PC-3 (cell line): ENCODE results near the gene CRTC2. TPM values are rescaled to one million over a fixed set of nuclear protein-coding genes. Genes with fewer than 3 reads are reported as not detected.
A peak's percentile ranks its signal among the peaks of the same experiment; 100 is the strongest.

Experiments used
- ATAC-seq: fragments of 200-7000 bp; cut with Tn5 transposase; 2 replicates; pipeline ENCODE4 v1.9.1; 2020; ENCODE audit warnings: mild to moderate bottlenecking, moderate library complexity
- BruUV-seq: library from RNA; stranded (reverse); fragments of 400-500 nt; replicated peaks from 2 replicates; lab custom pipeline; 2021; lab: Mats Ljungman, UMichigan
- CTCF ChIA-PET: fragments of 300-600 bp; sonication (Branson Sonifier 250); formaldehyde crosslinking; loops from one replicate; lab custom pipeline; 2022; ENCODE audit warnings: antibody characterized with exemption; lab: Charles Lee
- POLR2A ChIA-PET: fragments of 300-600 bp; sonication (Branson Sonifier 250); formaldehyde crosslinking; loops from one replicate; lab custom pipeline; 2022; ENCODE audit warnings: antibody characterized with exemption; ENCODE audit not compliant: unreplicated experiment; lab: Charles Lee
- DNase-seq: peaks from one replicate; pipeline ENCODE4 v3.0.0-alpha.2; 2015
- H2AFZ ChIP-seq: fragments of 300-600 bp; sonication (generic); 2 replicates; pipeline ENCODE4 v1.6.0; 2016; ENCODE audit warnings: antibody characterized with exemption, low read length
- H3F3A ChIP-seq: fragments of 300-600 bp; sonication (generic); one replicate; pipeline ENCODE4 v1.6.0; 2017; ENCODE audit warnings: antibody characterized with exemption, low read length, control low read depth, mild to moderate bottlenecking; ENCODE audit not compliant: unreplicated experiment
- H3K27ac ChIP-seq: fragments of 300-600 bp; sonication (generic); 2 replicates; pipeline ENCODE4 v1.5.1; 2016; ENCODE audit warnings: mild to moderate bottlenecking, low read length
- H3K27me3 ChIP-seq: fragments of 300-600 bp; sonication (generic); 2 replicates; pipeline ENCODE4 v1.6.1; 2016; ENCODE audit warnings: low read length, mixed read lengths
- H3K36me3 ChIP-seq: fragments of 300-600 bp; sonication (generic); 2 replicates; pipeline ENCODE4 v1.6.1; 2016; ENCODE audit warnings: low read depth, mixed run types, low read length, mixed read lengths
- H3K4me1 ChIP-seq: fragments of 300-600 bp; sonication (generic); 2 replicates; pipeline ENCODE4 v1.5.1; 2016; ENCODE audit warnings: low read length; ENCODE audit not compliant: insufficient read depth
- H3K4me2 ChIP-seq: fragments of 300-600 bp; sonication (generic); 2 replicates; pipeline ENCODE4 v1.6.0; 2016; ENCODE audit warnings: low read length
- H3K4me3 ChIP-seq: fragments of 300-600 bp; sonication (generic); 2 replicates; pipeline ENCODE4 v1.5.1; 2016; ENCODE audit warnings: mild to moderate bottlenecking, low read length, mixed read lengths
- H3K79me2 ChIP-seq: fragments of 300-600 bp; sonication (generic); 2 replicates; pipeline ENCODE4 v1.6.1; 2017; ENCODE audit warnings: low read length, mixed read lengths
- H3K9ac ChIP-seq: fragments of 300-600 bp; sonication (generic); 2 replicates; pipeline ENCODE4 v1.6.0; 2016; ENCODE audit warnings: mild to moderate bottlenecking, low read length
- H3K9me2 ChIP-seq: fragments of 300-600 bp; sonication (generic); replicated peaks from 2 replicates; pipeline ENCODE4 v1.6.1; 2016; ENCODE audit warnings: mixed run types, low read length, mixed read lengths
- H3K9me3 ChIP-seq: fragments of 300-600 bp; sonication (generic); 2 replicates; pipeline ENCODE4 v1.6.1; 2016; ENCODE audit warnings: low read length, mixed read lengths
- H4K20me1 ChIP-seq: fragments of 300-600 bp; sonication (generic); 2 replicates; pipeline ENCODE4 v1.6.1; 2016; ENCODE audit warnings: low read length, mixed read lengths
- EZH2 ChIP-seq: fragments of 300-600 bp; sonication (generic); IDR thresholded peaks from one replicate; pipeline ENCODE4 v1.6.1; 2017; ENCODE audit warnings: antibody characterized with exemption, mild to moderate bottlenecking, low read length; ENCODE audit not compliant: unreplicated experiment
- EZH2phosphoT487 ChIP-seq: fragments of 300-600 bp; sonication (generic); IDR thresholded peaks from 2 replicates; pipeline ENCODE4 v1.6.1; 2018; ENCODE audit warnings: mild to moderate bottlenecking, antibody characterized with exemption, low read length, borderline replicate concordance
- intact Hi-C: fragments of 100-400 bp; cut with micrococcal nuclease; formaldehyde crosslinking; loops from 2 replicates; pipeline ENCODE4 v1.9.0; 2023
- total RNA-seq: library from RNA; depleted of rRNA; stranded (reverse); fragments of >200 nt; gene quantifications from 2 replicates; pipeline ENCODE4 v1.2.3, GENCODE V29; 2014
- TF ChIP-seq, protein P1 (sequence below): fragments of 300-600 bp; sonication (generic); conservative IDR thresholded peaks from 2 replicates; pipeline ENCODE4 v1.5.1; 2017; ENCODE audit warnings: antibody characterized with exemption, low read depth, mild to moderate bottlenecking, low read length

Gene CRTC2
- total RNA-seq, 1 experiment from 2014 or later, result 21.0 TPM

DNA sequence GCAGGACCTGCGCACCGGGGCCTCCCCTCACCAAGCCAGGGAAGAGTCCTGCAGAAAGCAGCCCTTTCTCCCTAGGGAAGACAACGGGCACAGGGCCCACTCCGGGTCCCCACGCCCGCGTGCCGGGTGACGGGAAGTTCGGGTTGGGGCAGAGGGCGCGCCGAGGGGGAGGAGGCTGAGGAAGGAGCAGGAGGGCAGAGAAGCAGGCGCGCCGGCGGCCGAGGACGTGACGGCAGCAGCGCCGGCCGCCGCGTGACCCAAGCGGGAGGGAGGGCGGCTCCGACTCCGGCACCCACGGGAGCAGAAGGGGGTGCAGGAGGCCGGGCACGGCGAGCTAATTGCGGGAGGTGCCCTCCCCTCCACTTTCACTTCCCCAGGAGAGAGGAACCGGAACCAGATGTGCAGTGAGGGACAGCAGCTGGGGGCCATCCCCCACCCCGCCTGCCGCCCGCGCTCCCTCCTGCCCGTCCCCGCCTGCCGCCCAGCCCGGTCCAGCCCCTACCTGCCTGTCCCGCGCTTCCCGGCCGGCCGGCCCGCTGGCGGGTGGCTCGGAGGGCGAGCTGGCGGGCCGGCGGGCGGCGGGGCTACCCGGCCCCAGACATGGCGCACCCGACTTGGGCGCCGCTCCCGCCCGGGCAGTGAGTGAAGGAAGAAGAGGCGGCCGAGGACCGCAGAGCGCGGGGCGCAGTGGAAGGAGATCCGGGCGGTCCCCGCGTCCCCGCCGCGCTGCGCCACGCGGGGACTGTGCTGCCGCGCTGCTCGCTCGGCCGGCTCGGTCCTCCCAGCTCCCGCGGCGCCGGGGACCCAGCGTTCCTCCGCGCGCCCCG lies 12.4 kb downstream of the CRTC2 start:
- Histone ChIP-seq H3K79me2 (peaks cover 23% of the 10 kb centered on the region), H4K20me1 (no peaks in the 10 kb centered on the region), H3K27ac (peak overlapping the region; percentile 43), H3K9me2 (no peaks in the 10 kb centered on the region), H3K9me3 (no peaks in the 10 kb centered on the region), H3K27me3 (no peaks in the 10 kb centered on the region), H3K9ac (peak overlapping the region; percentile 79), H3K4me3 (peak overlapping the region; percentile 81), H3K36me3 (peaks cover 16% of the 10 kb centered on the region; the same call in 1 of the 2 replicates), H2AFZ (peak overlapping the region; percentile 86), H3K4me1 (peaks cover 13% of the 10 kb centered on the region), H3K4me2 (peak overlapping the region; percentile 96), H3F3A (no peaks in the 10 kb centered on the region)
- TF ChIP-seq EZH2phosphoT487, result no peak
- no peak for TF ChIP-seq EZH2
- TF ChIP-seq, protein P1, sequence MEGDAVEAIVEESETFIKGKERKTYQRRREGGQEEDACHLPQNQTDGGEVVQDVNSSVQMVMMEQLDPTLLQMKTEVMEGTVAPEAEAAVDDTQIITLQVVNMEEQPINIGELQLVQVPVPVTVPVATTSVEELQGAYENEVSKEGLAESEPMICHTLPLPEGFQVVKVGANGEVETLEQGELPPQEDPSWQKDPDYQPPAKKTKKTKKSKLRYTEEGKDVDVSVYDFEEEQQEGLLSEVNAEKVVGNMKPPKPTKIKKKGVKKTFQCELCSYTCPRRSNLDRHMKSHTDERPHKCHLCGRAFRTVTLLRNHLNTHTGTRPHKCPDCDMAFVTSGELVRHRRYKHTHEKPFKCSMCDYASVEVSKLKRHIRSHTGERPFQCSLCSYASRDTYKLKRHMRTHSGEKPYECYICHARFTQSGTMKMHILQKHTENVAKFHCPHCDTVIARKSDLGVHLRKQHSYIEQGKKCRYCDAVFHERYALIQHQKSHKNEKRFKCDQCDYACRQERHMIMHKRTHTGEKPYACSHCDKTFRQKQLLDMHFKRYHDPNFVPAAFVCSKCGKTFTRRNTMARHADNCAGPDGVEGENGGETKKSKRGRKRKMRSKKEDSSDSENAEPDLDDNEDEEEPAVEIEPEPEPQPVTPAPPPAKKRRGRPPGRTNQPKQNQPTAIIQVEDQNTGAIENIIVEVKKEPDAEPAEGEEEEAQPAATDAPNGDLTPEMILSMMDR, result no peak
- POLR2A ChIA-PET, result interaction anchor here (0.7 to 1.1 kb wide), 2 partner anchors 23 to 326 kb away, joined by 11 to 15 read pairs; partner anchors contain the start of gene HAX1
- intact Hi-C loops, result loop anchor here (1.0 kb wide), 1 partner anchor 12 kb away; the partner anchor contains the start of gene CRTC2
- no TSS peak for BruUV-seq
- DNase-seq (peak; percentile 60), ATAC-seq (peak; percentile 69)
- CTCF ChIA-PET, result interaction anchor here (0.7 to 1.6 kb wide), 6 partner anchors 12 to 125 kb away, joined by 3 to 19 read pairs (median 6); partner anchors contain the start of genes GATAD2B, JTB and RAB13

DNA sequence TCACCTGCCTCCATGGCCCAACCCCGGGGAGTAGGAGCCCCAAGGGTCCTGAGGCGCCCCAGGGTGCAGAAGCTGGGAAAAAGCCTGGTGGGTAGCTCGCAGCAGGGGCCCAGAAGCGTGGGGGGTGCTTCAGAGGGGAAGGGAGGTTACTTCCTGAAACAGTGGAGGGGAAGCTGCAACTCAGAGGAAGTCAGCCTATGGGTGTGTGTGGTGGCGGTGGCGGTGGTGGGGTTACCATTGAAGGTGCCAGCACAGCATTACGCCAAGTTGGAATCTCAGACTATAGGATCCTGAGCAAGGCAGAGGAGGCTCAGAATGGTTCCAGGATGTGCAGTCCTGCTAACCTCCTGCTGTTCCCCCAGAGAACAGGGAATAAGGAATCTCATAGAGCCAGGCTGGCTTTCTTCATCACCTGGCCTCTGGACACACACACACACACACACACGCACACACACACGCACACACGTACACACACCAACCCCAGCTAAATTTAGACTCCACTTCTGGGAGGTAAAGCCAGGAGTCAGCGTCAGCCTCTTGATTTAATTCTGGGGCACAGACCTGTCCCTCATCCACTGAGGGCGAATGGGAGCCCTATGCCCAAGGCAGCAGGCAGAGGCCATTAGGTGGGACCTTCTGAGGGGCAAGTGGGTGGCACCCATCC lies 13.1 kb downstream of the CRTC2 start:
- peak; percentile 8; the same call in 1 of the 2 replicates for ATAC-seq
- BruUV-seq, result TSS peak; percentile 24

More for the DNA sequence above, 13.1 kb downstream of the CRTC2 start:
- no peaks in the 10 kb centered on the region for H3K27me3 ChIP-seq
- TF ChIP-seq EZH2phosphoT487 (no peak), EZH2 (no peak)
- TF ChIP-seq, protein P1, result no peak
- ChIA-PET CTCF (no interaction called here), POLR2A (no interaction called here)
- H3K9me3 ChIP-seq, result no peaks in the 10 kb centered on the region
- no peaks in the 10 kb centered on the region for H4K20me1 ChIP-seq
- H3F3A ChIP-seq, result no peaks in the 10 kb centered on the region
- peak overlapping the region; percentile 81 for H3K4me3 ChIP-seq
- H3K79me2 ChIP-seq, result peaks cover 23% of the 10 kb centered on the region
- peak overlapping the region; percentile 79 for H3K9ac ChIP-seq
- peaks cover 10% of the 10 kb centered on the region; the same call in 1 of the 2 replicates for H3K36me3 ChIP-seq
- H3K4me2 ChIP-seq, result peak overlapping the region; percentile 96
- no peaks in the 10 kb centered on the region for H3K9me2 ChIP-seq
- H3K27ac ChIP-seq, result peak overlapping the region; percentile 43
- DNase-seq, result no peak
- intact Hi-C loops, result no loop called here
- H3K4me1 ChIP-seq, result peaks cover 13% of the 10 kb centered on the region
- H2AFZ ChIP-seq, result peak overlapping the region; percentile 86
